Endothelial cell (in vitro differentiated cells): Measurements from ENCODE around the gene DOHH. TPM values are rescaled to one million over a fixed set of nuclear protein-coding genes. Genes with fewer than 3 reads are reported as not detected.
A peak's percentile ranks its signal among the peaks of the same experiment; 100 is the strongest.

Experiments
- DNase-seq: peaks from one replicate; pipeline ENCODE4 v3.0.0; 2021; ENCODE audit warnings: low spot score
- H3K27ac Mint-ChIP-seq: one replicate; pipeline ENCODE4 v1.8.0; 2021; ENCODE audit warnings: mixed read lengths, inconsistent platforms; ENCODE audit not compliant: unreplicated experiment
- H3K27me3 Mint-ChIP-seq: one replicate; pipeline ENCODE4 v1.8.0; 2021; ENCODE audit warnings: mild to moderate bottlenecking, moderate library complexity, mixed read lengths, inconsistent platforms; ENCODE audit not compliant: unreplicated experiment
- H3K36me3 Mint-ChIP-seq: one replicate; pipeline ENCODE4 v1.8.0; 2021; ENCODE audit warnings: mild to moderate bottlenecking, low read depth, mixed read lengths, inconsistent platforms; ENCODE audit not compliant: unreplicated experiment
- H3K4me1 Mint-ChIP-seq: one replicate; pipeline ENCODE4 v1.8.0; 2021; ENCODE audit warnings: mild to moderate bottlenecking, mixed read lengths, inconsistent platforms; ENCODE audit not compliant: unreplicated experiment
- H3K4me3 Mint-ChIP-seq: one replicate; pipeline ENCODE4 v1.8.0; 2021; ENCODE audit warnings: mild to moderate bottlenecking, mixed read lengths, inconsistent platforms; ENCODE audit not compliant: unreplicated experiment
- H3K9me3 Mint-ChIP-seq: one replicate; pipeline ENCODE4 v1.8.0; 2021; ENCODE audit warnings: mixed read lengths, inconsistent platforms; ENCODE audit not compliant: unreplicated experiment
- total RNA-seq: library from RNA; stranded (reverse); fragmentation: NEBNext Ultra II Directional; extraction: Animal tissue kit (Norgen Biotek cat#: 25700); gene quantifications from one replicate; pipeline ENCODE4 v1.2.1, GENCODE V29; 2021; ENCODE audit not compliant: unreplicated experiment
- TF ChIP-seq, protein P1 (sequence below): fragments of 200-600 bp; sonication (generic); IDR thresholded peaks from one replicate; pipeline ENCODE4 v1.5.0; 2021; ENCODE audit warnings: antibody characterized with exemption; ENCODE audit not compliant: unreplicated experiment

DOHH gene
- total RNA-seq, 1 donor from 2014 or later = 8.7 TPM

DNA sequence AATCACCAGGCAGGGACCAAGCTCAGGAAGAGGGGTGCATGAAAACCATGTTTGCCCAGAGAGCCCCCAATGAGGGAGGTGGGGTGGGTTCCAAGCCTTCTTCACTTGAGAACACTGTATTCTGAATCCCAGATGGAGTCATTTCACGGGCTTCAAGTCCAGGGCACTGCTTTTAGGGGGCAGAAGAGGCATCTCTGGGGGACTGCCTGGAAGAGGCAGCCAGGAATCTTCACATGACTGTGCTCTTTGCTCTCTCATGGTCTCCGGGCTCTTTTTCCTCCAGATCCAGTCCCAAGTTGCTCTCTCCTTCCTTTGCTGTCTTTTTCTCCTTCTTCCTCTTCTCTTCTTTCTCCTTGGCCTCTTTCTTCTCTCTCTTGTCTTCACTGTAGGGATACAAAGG is 25.9 kb downstream of the DOHH start:
- Mint-ChIP-seq H3K4me3 (no peak overlapping the region), H3K27me3 (peaks cover 4% of the 10 kb centered on the region), H3K4me1 (no peaks in the 10 kb centered on the region), H3K9me3 (no peaks in the 10 kb centered on the region), H3K27ac (no peak overlapping the region), H3K36me3 (peaks cover 3% of the 10 kb centered on the region)
- TF ChIP-seq, protein P1, sequence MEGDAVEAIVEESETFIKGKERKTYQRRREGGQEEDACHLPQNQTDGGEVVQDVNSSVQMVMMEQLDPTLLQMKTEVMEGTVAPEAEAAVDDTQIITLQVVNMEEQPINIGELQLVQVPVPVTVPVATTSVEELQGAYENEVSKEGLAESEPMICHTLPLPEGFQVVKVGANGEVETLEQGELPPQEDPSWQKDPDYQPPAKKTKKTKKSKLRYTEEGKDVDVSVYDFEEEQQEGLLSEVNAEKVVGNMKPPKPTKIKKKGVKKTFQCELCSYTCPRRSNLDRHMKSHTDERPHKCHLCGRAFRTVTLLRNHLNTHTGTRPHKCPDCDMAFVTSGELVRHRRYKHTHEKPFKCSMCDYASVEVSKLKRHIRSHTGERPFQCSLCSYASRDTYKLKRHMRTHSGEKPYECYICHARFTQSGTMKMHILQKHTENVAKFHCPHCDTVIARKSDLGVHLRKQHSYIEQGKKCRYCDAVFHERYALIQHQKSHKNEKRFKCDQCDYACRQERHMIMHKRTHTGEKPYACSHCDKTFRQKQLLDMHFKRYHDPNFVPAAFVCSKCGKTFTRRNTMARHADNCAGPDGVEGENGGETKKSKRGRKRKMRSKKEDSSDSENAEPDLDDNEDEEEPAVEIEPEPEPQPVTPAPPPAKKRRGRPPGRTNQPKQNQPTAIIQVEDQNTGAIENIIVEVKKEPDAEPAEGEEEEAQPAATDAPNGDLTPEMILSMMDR = no peak
- DNase-seq = no peak

DNA sequence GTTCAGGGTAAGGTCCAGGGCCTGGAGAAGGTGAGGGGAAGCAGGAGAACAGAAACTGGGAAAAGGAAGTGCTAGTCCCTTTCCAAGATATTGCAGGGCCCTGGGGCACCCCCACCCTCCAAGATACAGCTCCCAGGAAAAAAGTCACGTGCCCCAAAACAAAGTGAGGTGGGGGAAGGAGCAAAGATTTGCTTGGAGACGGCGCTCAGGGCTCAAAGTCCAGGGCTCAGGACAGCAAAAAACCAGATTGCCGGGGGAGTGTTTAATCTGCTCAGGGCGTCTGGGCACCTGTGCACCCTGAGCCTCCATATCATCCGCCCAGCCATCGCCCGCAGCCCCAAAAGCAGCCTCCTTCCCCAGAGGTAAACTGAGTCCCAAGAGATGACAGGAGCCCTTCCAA is 26.5 kb downstream of the DOHH start:
- TF ChIP-seq, protein P1 = no peak
- H3K36me3 Mint-ChIP-seq = peaks cover 3% of the 10 kb centered on the region
- DNase-seq = no peak
- H3K27ac Mint-ChIP-seq = no peak overlapping the region
- H3K4me1 Mint-ChIP-seq = no peaks in the 10 kb centered on the region
- H3K9me3 Mint-ChIP-seq = no peaks in the 10 kb centered on the region
- H3K27me3 Mint-ChIP-seq = peaks cover 6% of the 10 kb centered on the region
- H3K4me3 Mint-ChIP-seq = no peak overlapping the region

DNA sequence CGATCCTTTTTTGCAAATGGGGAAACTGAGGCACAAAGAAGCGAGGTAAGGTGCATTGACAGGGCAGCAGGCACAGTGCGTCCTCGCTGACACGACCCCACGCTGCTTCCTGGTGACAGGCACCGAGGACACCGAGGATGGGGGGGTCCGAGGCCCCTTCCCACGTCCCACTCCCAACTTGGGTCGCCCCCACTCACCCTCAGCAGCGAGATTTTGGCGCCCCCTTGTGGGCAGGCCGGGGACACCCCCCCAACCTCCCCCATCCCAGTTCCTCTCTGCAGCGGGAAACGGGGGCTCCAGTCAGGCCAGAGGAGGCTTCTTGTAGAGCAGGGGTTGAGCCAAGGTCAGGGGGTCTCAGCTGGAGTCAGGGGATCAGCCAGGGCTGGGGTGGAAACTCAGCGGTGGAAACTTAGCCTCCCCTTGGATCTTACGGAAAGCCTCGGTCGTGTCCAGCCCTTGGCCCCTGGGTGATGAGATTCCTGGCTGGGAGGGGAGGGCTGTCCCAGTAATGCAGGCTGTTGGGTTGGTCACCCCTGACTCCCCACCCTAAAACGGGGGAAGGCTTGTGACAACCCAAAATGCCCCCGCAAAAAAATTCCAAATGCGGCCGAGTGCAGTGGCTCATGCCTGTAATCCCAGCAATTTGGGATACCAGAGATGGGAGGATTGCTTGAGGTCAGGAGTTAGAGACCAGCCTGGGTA is 28.4 kb downstream of the DOHH start:
- Mint-ChIP-seq H3K27ac (no peak overlapping the region), H3K9me3 (no peaks in the 10 kb centered on the region), H3K4me1 (no peaks in the 10 kb centered on the region), H3K27me3 (peaks cover 6% of the 10 kb centered on the region), H3K36me3 (no peaks in the 10 kb centered on the region), H3K4me3 (no peak overlapping the region)
- TF ChIP-seq, protein P1 = peak; percentile 88
- DNase-seq = peak; percentile 68

DNA sequence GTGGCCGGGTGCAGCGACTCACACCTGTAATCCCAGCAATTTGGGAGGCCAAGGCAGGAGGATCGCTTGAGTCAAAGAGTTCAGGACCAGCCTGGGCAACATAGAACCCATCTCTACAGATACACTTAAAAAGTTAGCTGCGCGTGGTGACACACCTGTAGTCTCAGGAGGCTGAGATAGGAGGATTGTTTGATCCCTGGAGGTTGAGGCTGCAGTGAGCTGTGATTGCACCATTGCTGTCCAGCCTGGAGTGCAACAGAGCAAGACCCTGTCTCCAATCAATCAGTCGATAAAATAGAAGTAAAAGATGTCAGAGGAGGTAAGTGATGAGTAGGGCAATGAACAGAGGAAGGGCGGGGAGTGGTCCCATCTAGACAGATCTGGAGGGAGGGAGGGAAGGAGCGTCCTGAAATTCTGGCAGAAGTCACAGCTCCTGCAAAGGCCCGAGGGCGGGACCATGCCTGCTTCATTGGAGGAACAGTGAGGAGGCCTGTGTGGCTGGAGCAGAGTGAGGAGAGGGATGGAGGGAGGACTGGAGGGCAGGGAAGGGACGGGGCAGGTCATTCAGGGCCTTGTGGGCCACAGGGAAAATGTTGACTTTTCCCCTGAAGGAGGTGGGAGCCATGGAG is 29.9 kb downstream of the DOHH start:
- TF ChIP-seq, protein P1 = no peak
- H3K27ac Mint-ChIP-seq = no peak overlapping the region
- no peaks in the 10 kb centered on the region for H3K36me3 Mint-ChIP-seq
- no peak overlapping the region for H3K4me3 Mint-ChIP-seq
- H3K27me3 Mint-ChIP-seq = peaks cover 6% of the 10 kb centered on the region
- no peak for DNase-seq
- no peaks in the 10 kb centered on the region for H3K4me1 Mint-ChIP-seq
- H3K9me3 Mint-ChIP-seq = no peaks in the 10 kb centered on the region
